ENCODE measurements around the gene RAB7A.

GRCh38 chr3:128794067-128794768 lies 68.2 kb downstream of the RAB7A start:
- TF ChIP-seq CTCF (IDR thresholded peaks at IDR 0.05) (no peak), POLR2A (IDR thresholded peaks at IDR 0.05) (no peak)
